ENCODE data around the gene FAR2.

Gene FAR2

DNA sequence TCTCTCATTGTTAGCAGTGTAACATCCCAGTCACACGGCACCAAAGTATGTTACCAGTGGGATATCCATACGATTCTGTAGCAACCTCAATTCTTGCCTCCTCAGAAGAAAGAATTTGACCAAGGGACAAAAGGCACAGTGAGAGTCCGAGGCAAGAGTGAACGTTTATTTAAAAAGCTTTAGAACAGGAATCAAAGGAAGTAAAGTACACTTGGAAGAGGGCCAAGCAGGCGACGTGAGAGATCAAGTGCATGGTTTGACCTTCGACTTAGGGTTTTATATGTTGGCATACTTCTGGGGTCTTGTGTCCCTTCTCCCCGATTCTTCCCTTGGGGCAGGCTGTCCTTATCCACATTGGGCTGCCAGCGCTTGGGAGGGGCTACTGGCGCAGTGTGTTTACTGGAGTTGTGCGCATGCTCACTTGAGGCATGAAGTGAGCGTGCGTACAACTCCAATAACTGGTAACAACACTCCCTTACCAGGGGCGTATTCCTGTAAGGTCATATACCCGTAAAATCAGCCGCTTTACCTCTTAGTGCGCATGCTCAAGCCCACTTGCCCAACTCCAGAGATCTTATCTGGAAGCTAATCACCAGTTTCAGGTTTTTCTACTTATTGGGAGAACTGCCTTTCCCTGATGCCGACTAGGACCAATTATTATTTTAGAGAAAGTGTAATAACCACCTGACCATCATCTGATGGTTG is 71.7 kb downstream of the FAR2 start:
- DNase-seq (ENCODE audit: insufficient read length, low spot score) (no peak), FAIRE-seq (no peak)

DNA sequence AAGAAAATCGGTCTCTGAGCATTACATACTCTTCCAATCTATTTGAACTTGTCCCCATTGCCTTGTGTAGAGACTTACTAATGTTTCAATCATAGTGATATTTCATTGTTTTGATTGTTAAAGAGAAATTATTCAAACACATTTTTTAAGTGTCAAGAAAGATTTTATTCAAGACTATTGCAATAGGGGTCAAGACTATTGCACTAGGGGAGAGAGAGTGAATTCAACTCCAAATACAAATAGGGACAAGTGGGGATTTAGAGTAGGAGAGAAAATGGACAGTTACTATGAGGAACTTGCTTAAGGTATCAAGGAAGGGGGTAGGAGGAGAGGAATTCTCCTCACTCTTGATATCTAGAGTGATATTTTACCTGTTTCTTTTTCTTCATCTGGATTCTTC is 73.1 kb downstream of the FAR2 start:
- DNase-seq (ENCODE audit: insufficient read length, low spot score) (no peak), FAIRE-seq (no peak)
- TF ChIP-seq SPI1 (IDR thresholded peaks at IDR 0.05; ENCODE audit: low read depth, low read length) (no peak), POU2F2 (IDR thresholded peaks at IDR 0.05; ENCODE audit: low read depth, low read length) (no peak), PAX5 (IDR thresholded peaks at IDR 0.05; ENCODE audit: insufficient read depth, low read length, severe bottlenecking) (no peak), TAF1 (IDR thresholded peaks at IDR 0.05; ENCODE audit: low read depth, low read length) (no peak), POLR2AphosphoS5 (IDR thresholded peaks at IDR 0.05; ENCODE audit: low read depth, low read length) (no peak), POLR2A (IDR thresholded peaks at IDR 0.05; ENCODE audit: low read depth, low read length) (no peak)

More for the DNA sequence above, 71.7 kb downstream of the FAR2 start:
- TF ChIP-seq POU2F2 (IDR thresholded peaks at IDR 0.05; ENCODE audit: low read depth, low read length) (no peak), TAF1 (IDR thresholded peaks at IDR 0.05; ENCODE audit: low read depth, low read length) (no peak), POLR2A (IDR thresholded peaks at IDR 0.05; ENCODE audit: low read depth, low read length) (no peak), POLR2AphosphoS5 (IDR thresholded peaks at IDR 0.05; ENCODE audit: low read depth, low read length) (no peak), PAX5 (IDR thresholded peaks at IDR 0.05; ENCODE audit: insufficient read depth, low read length, severe bottlenecking) (no peak), SPI1 (IDR thresholded peaks at IDR 0.05; ENCODE audit: low read depth, low read length) (no peak)

GRCh38 chr12:29223426-29223825 is 74.3 kb downstream of the FAR2 start:
- no peak for DNase-seq (ENCODE audit: insufficient read length, low spot score)
- no peak for TF ChIP-seq POLR2AphosphoS5 (IDR thresholded peaks at IDR 0.05; ENCODE audit: low read depth, low read length)
- no peak for TF ChIP-seq SPI1 (IDR thresholded peaks at IDR 0.05; ENCODE audit: low read depth, low read length)
- no peak for TF ChIP-seq POU2F2 (IDR thresholded peaks at IDR 0.05; ENCODE audit: low read depth, low read length)
- no peak for TF ChIP-seq POLR2A (IDR thresholded peaks at IDR 0.05; ENCODE audit: low read depth, low read length)
- TF ChIP-seq TAF1 (IDR thresholded peaks at IDR 0.05; ENCODE audit: low read depth, low read length): no peak
- TF ChIP-seq PAX5 (IDR thresholded peaks at IDR 0.05; ENCODE audit: insufficient read depth, low read length, severe bottlenecking): no peak
- FAIRE-seq: no peak

DNA sequence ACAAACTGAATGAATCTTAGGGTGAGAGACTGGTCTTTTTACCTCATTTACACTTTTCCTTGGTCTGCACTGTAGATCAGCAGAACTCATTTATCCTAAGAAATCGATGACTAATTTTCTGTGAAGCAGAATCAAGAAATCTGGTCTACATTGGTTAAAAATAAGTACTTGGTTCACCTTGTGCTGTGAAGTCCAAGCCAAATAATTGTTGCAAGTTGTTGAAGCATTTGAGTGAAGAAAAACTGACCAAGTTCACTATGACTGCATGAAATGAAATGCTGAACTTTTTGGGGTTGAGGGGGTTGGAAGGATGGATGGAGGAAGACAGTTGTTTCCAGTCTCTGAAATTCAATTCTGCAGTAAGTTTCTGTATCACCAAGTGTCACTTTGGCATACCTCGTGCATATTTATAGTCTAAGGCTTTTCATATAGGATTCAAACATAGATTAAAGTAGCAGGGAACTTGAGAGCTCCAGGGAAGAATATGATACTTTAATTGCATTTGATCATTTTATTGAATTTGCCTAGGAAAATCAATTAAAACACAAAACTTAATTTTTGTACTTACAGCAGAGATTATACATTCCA is 75.0 kb downstream of the FAR2 start:
- no peak for TF ChIP-seq POLR2A (IDR thresholded peaks at IDR 0.05; ENCODE audit: low read depth, low read length)
- TF ChIP-seq PAX5 (IDR thresholded peaks at IDR 0.05; ENCODE audit: insufficient read depth, low read length, severe bottlenecking): no peak
- no peak for TF ChIP-seq SPI1 (IDR thresholded peaks at IDR 0.05; ENCODE audit: low read depth, low read length)
- FAIRE-seq (no peak), DNase-seq (ENCODE audit: insufficient read length, low spot score) (no peak)

GRCh38 chr12:29224572-29224971 is 75.5 kb downstream of the FAR2 start:
- TF ChIP-seq POU2F2 (IDR thresholded peaks at IDR 0.05; ENCODE audit: low read depth, low read length) (no peak), POLR2AphosphoS5 (IDR thresholded peaks at IDR 0.05; ENCODE audit: low read depth, low read length) (no peak), TAF1 (IDR thresholded peaks at IDR 0.05; ENCODE audit: low read depth, low read length) (no peak), SPI1 (IDR thresholded peaks at IDR 0.05; ENCODE audit: low read depth, low read length) (no peak), PAX5 (IDR thresholded peaks at IDR 0.05; ENCODE audit: insufficient read depth, low read length, severe bottlenecking) (no peak), POLR2A (IDR thresholded peaks at IDR 0.05; ENCODE audit: low read depth, low read length) (no peak)
- DNase-seq (ENCODE audit: insufficient read length, low spot score) (no peak), FAIRE-seq (no peak)

DNA sequence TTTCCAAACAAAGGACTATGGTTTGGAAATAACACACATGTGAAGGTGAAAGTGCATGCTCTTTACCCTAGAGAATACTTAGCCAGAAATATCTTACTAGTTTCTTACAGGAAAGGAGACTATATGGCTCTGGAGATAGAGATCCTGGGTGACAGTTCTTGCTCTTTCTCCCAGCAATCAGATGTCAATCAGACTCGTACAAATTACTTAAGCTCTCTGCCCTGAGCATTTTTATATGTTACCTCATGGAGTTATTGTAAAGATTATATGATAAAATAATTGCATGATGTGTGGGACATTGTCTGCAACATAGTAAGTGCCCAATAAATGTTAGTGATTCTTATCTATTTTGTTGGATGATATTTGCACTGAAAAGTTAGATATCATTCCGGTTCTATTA is 76.8 kb downstream of the FAR2 start:
- TF ChIP-seq PAX5 (IDR thresholded peaks at IDR 0.05; ENCODE audit: insufficient read depth, low read length, severe bottlenecking) (no peak), TAF1 (IDR thresholded peaks at IDR 0.05; ENCODE audit: low read depth, low read length) (no peak), SPI1 (IDR thresholded peaks at IDR 0.05; ENCODE audit: low read depth, low read length) (no peak), POLR2AphosphoS5 (IDR thresholded peaks at IDR 0.05; ENCODE audit: low read depth, low read length) (no peak), POLR2A (IDR thresholded peaks at IDR 0.05; ENCODE audit: low read depth, low read length) (no peak), POU2F2 (IDR thresholded peaks at IDR 0.05; ENCODE audit: low read depth, low read length) (no peak)
- DNase-seq (ENCODE audit: insufficient read length, low spot score): no peak
- FAIRE-seq: no peak

DNA sequence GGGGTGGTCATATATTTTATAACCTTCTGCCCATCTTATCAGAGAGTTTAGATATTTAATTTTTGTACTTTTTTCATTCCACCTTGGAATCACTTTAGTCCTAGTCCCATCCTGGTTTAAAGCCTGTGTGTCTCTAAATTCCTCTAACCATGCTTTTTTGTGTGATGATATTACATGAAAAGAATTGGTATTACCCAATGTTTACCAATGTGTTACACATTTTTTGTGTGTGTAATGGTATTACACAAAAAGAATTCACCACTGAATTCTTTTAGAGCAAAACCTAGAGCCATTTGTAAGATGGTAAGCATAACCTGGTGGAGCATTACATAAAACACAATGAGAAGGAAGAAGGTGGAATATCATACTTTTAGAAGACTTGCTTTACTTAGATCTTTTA is 77.5 kb downstream of the FAR2 start:
- DNase-seq (ENCODE audit: insufficient read length, low spot score) (no peak), FAIRE-seq (no peak)
- no peak for TF ChIP-seq POLR2AphosphoS5 (IDR thresholded peaks at IDR 0.05; ENCODE audit: low read depth, low read length)
- no peak for TF ChIP-seq POU2F2 (IDR thresholded peaks at IDR 0.05; ENCODE audit: low read depth, low read length)
- TF ChIP-seq POLR2A (IDR thresholded peaks at IDR 0.05; ENCODE audit: low read depth, low read length): no peak
- no peak for TF ChIP-seq TAF1 (IDR thresholded peaks at IDR 0.05; ENCODE audit: low read depth, low read length)
- TF ChIP-seq PAX5 (IDR thresholded peaks at IDR 0.05; ENCODE audit: insufficient read depth, low read length, severe bottlenecking): no peak
- no peak for TF ChIP-seq SPI1 (IDR thresholded peaks at IDR 0.05; ENCODE audit: low read depth, low read length)

DNA sequence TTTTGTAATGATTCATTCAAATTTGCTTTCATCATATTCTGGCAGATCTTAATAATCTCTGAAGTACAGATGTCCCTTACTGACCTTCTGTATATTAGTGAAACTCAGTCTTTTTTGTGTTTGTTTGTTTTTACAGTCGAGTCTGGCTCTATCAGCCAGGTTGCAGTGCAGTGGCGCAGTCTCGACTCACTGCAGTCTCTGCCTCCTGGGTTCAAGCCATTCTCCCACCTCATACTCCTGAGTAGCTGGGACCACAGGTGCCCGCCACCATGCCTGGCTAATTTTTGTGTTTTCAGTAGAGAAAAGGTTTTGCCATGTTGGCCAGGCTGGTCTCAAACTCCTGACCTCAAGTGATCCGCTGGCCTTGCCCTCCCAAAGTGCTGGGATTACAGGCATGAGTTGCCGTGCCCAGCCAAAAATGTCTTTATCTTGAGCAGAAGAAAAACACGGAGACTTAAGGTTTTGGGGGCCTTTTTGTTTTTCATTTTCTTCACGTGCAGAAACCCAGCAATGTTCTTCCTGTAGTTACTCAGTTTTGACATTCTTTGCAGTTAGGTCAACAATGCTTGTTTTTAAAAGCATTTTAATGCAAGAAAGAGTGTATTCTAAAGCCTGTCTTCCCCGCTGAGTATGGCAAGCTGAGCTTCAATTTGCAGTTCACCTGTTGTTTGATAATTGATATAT is 79.5 kb downstream of the FAR2 start:
- FAIRE-seq (no peak), DNase-seq (ENCODE audit: insufficient read length, low spot score) (no peak)
- no peak for TF ChIP-seq POU2F2 (IDR thresholded peaks at IDR 0.05; ENCODE audit: low read depth, low read length)
- no peak for TF ChIP-seq SPI1 (IDR thresholded peaks at IDR 0.05; ENCODE audit: low read depth, low read length)
- TF ChIP-seq TAF1 (IDR thresholded peaks at IDR 0.05; ENCODE audit: low read depth, low read length): no peak
- no peak for TF ChIP-seq POLR2AphosphoS5 (IDR thresholded peaks at IDR 0.05; ENCODE audit: low read depth, low read length)

DNA sequence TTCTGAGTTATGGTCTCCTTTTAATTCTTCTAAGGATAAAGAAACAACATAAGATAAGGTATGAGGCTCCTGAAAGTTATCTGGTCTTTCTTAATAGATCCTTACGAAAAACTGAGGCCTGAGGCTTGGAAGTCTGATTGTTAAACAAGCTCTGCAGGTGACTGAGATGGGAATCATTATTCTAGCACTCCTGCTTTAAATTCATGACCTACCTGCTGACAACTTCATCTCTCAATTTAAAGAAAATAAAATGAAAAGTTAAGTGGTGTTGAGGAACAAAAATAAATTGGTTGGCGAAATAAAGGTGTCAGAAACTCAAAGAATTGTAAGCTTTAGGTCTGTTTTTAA is 80.1 kb downstream of the FAR2 start:
- FAIRE-seq (no peak), DNase-seq (ENCODE audit: insufficient read length, low spot score) (no peak)
- no peak for TF ChIP-seq POLR2AphosphoS5 (IDR thresholded peaks at IDR 0.05; ENCODE audit: low read depth, low read length)
- TF ChIP-seq SPI1 (IDR thresholded peaks at IDR 0.05; ENCODE audit: low read depth, low read length): no peak
- TF ChIP-seq POU2F2 (IDR thresholded peaks at IDR 0.05; ENCODE audit: low read depth, low read length): no peak
- no peak for TF ChIP-seq TAF1 (IDR thresholded peaks at IDR 0.05; ENCODE audit: low read depth, low read length)
- no peak for TF ChIP-seq POLR2A (IDR thresholded peaks at IDR 0.05; ENCODE audit: low read depth, low read length)
- no peak for TF ChIP-seq PAX5 (IDR thresholded peaks at IDR 0.05; ENCODE audit: insufficient read depth, low read length, severe bottlenecking)

All from GM12891 (cell line).